SKM-1 treated with dmso at 0.1 percent for 144 hours (cell line): Measurements from ENCODE around the gene OGFOD3.
"Not testable (repeated sequence)": the region's sequence is repeated elsewhere in the genome, so short reads cannot be mapped to it uniquely, and the experiment has no call there.

Source experiments
- DNase-seq: peaks from one replicate; lab custom pipeline; 2025; ENCODE audit not compliant: unreplicated experiment; lab: John Stamatoyannopoulos, UW

Gene OGFOD3

DNA sequence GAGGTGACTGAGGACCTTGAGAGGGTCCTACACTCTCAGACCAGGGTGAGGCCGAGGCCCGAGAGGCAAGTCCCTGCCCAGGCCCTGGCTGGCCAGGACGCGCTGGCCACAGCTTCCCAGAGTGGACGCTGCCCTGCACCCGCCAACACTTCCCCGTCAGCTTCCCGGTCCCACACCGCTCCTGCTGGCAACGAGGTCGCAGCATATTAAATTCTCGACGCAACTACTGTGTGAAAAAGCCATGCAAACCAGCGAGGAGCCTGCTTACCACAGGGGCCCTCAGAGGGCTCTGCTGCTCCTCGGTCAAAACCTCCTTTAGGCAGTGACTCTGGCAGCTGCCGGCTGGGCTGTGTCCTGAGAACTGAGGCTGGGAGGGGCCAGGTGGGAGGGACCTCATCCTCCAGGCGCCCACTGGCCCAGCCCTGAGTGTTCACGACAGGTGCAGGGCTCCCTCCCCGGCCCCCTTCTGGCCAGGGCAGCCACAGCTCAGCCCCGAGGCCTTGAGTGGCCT, 61.5 kb downstream of the OGFOD3 start:
- no peak for DNase-seq

DNA sequence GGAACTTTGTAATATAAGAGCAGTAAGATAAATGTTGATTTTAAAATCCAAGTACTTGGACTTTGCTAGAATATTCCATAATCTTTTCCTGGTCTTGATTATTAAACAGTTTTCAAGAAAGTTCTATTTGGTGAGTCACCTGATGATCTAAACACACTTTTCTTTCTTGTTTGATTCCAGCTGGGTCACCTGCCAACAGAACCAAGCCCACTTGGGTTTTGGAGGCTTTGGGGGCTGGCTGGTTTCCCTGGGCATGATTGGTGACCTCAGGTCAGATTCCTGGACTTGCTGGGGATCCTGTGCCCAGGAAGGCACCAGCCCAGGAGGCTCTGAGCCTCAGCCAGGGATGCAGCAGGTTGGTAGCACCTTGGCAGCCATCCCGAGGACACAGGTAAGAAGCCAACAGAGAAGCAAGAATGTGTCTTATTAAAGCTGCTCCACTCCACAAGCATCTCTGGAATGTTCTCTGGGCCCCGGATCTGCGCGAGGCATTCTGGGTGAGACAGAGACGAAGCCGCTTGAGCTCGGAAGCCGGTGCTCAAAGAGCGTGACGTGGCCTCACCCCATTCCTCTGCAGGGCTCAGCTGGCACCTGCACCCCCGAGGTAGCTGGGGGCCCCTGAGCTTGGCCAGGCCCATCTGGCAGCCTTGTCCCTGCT, 62.5 kb downstream of the OGFOD3 start:
- no peak for DNase-seq

DNA sequence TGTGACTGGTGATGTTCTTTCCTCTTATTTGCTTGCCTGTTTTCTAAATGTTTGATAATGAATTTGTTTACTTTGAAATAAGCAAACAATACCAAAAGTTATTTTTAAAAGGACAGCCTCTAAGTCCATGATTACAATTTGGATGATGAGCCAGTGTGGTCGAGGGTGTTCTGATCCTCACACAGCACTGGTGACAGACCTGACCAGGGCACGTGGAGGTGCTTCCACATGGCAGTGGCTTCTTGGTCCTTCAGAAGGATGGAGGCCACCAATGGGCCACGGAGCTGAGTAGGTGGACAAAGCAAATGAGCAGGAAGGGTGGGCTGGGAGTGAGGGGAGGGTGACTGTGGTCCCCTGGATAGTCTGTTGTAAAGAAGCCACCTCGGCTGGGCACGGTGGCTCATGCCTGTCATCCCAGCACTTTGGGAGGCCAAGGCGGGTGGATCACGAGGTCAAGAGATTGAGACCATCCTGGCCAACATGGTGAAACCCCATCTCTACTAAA, 63.5 kb downstream of the OGFOD3 start:
- no peak for DNase-seq

DNA sequence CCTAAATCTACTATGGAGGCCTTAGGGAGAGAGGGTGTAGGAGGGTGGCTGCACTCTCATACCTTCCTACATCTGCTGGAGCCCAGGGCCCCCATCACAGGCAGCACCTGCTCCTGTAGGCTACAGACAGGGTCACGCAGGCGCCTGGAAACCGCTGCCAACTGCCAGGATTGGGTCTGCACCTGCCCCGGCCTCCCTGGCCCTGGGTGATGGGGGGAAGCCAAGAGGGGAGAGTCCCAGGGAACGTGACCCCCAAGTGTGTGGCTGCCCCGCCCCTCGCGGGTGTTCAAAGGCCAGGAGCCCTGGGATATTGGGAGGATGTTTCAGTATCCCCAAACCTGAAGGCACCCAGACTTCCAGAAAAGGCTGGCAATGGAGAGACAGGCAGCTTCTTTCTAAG, 64.9 kb downstream of the OGFOD3 start:
- DNase-seq = no peak

DNA sequence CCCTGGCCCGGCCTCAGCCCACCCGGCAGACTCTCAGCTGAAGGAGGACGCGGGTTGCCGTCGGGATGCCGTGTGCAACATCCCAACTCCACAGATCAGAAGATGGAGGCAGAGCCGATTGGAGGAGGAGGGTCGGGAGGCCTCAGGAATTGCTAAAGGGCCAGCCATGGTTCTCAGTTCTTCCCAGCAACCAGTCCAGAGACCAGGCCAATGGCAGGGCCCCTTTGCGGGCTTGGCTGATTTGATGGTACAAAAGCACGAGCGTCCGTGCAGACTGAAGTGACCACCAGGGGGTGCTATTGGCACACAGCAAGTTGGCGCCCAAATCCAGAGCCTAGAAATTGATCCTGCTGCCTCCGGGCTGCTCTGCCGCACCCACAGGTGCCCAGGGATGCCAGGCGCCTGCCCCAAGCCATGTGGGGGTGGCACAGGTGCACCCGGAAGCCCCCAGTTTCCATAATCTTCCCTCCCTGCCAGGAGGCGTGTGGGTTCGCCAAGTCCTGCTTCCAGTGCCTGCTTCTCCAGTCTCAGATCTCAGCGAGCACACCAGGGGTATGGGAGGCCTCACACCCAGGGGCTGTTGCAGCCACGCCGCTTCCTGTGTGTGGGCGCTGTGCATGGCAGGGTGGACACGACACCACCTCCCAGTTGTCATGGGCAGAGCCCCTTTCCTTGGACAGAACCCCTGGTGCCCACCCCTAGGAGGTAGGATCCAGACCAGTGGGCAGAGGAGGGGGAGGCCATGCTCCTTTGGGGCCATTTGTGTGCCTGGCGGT, 66.5 kb downstream of the OGFOD3 start:
- DNase-seq = peak; percentile 74

DNA sequence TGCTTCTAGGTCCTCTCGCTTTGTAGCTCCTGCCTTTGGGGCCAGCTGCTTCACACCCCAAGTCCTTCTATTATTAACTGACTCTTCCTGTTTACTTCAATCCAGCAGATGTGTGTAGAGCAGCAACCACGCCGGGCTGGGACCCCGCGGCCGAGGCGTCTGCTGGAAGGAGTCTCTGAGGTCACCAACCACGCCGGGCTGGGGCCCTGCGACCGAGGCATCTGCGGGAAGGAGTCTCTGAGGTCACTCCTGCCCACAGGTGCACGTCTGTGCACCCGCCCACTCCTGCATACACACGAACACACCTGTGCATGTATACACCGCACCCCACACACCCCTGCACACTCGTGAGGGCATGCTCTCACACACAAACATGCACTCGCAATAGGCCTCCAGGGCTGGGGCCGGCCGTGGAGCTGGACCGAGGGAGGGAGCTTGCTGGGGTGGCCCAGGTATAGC, 67.1 kb downstream of the OGFOD3 start:
- DNase-seq = no peak

DNA sequence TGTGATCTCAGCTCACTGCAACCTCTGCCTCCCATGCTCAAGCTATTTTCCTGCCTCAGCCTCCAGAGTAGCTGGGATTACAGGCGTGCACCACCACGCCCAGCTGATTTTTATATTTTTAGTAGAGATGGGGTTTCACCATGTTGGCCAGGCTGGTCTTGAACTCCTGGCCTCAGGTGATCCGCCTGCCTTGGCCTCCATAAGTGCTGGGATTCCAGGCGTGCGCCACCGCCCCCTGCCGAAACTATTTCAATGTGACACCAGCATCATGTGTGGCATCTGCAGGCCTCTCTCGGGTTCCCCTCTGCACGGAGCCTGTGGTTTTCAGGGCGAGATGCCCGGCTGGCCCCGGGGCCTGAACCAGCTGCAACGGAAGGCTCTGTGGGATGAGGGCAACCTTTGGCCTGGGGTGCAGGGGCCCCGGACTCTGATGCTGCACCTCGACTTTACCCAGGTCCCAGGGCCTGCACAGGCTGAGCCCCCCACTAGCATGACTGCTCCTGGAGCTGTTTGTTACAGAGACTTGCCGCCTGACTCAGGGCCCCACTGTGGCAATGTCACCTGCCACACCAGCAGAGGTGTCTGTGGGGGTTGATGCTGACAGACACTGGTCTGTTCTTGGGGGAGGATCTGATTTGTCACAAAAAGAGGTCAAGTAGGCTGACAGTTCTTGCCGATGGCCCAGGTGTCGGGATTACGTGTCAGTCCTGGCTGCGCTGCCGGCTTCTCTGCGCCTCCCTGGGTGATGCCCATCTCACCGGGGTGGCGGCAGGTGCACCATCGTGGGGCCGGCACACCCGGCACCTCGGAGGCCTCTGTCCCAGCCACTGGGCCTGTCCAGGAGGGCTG, 68.0 kb downstream of the OGFOD3 start:
- DNase-seq = no peak

DNA sequence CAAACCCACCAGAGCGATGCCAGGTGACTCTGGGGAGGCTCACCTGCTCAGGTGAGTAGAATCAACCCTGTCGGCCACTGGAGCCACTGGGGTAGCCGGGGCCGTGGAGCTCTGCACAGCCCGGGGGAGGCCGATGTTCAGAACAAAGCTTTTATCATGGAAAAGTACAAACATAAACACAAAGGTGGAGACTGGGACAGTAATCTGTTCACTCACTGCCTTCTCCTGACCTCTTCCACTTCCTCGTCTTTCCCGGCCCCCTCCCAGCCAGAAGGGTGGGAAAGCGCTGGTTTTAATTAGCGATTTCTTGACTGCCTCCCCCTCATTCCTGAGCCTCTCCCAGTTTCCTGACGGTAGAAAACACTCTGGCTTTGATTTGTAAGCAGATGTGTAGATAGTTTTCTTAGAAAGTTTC, 69.1 kb downstream of the OGFOD3 start:
- no peak for DNase-seq

DNA sequence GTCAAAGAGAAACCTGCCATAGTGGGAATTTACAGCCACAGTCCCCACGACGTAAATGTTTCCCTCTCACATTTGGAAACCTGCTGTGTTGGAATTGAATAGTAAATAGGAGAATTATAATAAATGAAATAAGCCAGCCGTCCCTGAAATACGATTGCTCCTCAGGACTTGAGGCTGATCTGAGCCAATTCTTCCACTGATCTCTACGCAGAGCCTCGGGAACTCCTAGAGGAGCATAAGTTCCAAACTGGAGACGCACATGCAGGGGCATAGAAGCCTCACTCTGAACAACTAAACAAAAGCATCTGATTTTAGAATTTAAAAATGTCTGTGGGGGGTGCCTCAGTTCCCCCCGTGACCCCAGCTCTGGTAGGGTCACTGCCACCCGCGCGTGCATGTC, 69.5 kb downstream of the OGFOD3 start:
- no peak for DNase-seq

DNA sequence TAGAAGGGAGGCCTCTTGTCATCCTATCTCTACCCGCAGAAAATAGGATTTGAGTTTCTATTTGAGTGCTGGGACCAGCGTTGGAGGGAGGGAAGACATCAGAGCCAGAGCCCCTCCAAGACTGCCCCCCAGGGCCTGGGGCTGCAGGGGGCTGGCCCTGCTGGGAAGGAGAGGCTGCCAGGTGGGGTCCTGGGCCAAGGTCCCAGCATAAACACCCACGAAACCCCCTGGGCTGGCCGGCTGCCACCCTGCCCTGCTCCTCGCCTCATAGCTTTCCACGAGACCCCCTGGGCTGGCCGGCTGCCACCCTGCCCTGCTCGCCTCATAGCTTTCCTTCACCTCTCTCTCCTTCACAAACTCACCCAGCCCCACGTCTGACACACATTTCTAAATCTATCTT, 70.0 kb downstream of the OGFOD3 start:
- no peak for DNase-seq

DNA sequence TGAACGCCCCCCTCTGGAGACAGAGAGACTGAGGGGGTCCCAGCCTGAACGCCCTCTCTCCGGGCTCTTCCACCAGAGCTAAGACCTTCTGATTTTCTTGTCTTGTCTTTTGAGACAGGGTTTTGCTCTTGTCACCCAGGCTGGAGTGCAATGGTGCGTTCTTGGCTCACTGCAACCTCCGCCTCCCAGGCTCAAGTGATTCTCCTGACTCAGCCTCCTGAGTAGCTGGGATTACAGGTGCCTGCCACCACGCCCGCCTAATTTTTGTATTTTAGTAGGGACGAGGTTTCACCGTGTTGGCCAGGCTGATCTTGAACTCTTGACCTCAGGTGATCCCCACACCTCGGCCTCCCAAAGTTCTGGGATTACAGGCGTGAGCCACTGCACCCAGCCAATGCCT, 70.4 kb downstream of the OGFOD3 start:
- DNase-seq = not testable (repeated sequence)

DNA sequence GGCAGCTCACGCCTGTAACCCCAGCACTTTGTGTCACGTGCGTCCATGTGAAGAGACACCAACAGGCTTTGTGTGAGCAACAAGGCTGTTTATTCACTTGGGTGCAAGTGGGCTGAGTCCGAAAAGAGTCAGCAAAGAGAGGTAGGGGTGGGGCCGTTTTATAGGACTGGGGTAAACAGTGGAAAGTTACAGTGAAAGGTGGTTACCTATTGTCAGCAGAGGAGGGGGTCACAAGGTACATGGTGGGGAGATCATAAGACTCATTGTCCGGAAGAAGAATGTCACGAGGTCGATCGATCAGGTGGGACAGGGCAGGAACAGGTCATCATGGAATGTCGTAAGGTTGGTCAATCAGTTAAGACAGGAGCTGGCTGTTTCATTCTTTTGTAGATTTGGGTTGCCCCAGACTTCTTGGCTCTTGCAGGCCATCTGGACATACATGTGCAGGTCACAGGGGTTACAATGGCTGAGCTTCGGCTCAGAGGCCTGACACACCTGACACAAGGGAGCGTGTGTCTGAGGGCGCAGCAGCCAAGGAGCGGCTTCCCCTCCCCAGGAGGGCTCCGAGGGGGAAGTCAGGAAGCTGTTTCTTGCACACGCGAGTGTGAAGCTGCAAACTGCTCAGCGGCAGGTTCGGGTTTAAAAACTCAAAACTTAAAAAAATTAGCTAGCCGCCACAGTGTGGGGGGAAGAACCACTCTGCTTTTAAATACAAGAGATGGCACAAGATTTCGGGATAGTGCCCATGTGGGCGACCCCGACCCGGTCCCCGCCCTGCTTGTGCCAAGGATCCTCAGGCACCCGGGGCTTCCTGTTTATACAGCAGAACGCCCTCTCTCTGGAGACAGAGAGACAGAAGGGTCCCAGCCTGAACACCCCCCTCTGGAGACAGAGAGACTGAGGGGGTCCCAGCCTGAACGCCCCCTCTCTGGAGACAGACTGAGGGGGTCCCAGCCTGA, 71.8 kb downstream of the OGFOD3 start:
- no peak for DNase-seq

DNA sequence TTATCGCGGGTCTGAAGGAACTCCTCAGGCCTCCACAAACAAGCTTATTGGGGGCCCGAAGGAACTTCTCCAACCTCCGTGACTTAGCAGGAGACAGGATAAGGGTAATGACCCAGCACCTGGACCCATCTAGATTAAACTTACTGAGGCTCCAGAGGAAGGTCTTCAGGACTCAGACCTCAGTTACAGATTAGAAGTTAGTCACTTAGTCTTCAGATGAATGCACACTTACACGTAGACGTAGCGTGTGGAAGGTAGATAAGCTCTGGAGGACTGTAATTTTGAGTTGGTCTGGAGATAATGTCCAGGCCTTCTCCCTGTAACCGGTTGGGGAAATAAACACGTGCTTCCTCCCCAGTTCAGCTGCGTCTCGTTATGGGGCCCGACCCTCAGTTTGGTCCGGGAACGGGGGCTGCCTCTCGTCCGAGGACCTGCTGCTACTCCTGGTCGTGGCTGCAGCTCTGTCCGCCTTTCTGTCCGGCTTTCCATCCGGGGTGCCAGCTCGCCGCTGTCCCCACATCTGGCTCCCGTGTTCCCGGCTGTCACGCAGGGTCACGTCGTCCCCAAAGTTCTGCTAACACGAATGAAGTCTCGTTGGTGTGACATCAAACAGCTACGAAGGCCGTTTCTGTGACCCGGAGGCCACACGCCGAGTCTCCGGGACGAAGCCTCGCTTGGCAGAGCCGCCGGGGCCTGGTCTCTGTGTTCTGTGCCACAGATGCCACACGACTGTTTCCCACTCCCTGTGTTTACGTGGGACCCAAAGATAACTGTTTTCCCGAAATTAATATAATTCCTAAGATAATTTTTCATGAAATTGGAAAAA, 73.0 kb downstream of the OGFOD3 start:
- DNase-seq = no peak

DNA sequence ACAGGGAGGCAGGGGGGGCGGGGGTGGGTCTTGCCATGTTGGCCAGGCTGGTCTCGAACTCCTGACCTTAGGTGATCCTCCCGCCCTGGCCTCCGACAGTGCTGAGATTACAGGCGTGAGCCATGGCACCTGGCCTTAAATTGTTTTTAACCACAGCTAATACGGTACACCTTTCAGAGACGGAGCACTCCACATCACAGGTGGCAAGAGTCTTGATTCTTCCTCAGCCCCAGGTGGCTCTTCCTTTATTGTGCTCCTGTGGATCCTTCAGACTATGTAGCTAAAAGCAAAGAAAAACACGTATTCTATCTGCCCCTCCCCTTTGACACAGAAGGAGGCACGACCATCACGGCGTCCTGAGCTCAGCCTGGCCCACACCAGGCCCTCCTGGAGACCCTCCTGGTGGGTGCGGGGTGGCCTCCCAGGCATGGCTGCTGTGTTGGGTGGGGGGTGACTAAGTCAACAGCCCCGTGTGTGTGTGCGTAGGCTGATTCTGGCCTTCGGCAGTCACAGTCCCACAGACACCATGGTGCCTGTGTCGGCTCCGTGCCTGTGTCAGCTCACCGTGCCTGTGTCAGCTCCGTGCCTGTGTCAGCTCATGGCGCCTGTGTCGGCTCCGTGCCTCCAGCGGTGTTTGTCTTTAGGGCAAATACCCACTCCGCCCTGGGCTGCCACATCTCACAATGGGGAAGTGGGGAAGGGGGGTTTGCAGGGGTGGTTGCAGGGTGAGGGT, 74.0 kb downstream of the OGFOD3 start:
- DNase-seq = no peak

DNA sequence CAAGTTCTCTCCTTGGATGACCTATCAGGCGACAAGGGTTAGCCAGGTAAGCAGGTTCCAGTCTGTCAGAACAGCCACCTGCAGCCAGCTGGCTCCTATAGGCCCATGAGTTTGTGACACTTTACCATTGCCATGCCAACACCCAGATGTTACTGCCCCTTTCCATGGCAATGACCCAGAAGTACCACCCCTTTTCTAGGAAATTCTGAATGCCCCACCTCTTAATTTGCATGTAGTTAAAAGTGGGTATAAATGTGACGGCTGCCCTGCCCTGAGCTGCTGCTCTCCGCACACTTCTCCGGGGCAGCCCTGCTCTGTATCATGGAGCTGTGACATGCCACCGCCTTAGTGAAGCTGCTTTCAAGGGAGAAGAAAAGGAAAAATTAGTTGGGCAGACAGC, 74.8 kb downstream of the OGFOD3 start:
- DNase-seq = no peak

DNA sequence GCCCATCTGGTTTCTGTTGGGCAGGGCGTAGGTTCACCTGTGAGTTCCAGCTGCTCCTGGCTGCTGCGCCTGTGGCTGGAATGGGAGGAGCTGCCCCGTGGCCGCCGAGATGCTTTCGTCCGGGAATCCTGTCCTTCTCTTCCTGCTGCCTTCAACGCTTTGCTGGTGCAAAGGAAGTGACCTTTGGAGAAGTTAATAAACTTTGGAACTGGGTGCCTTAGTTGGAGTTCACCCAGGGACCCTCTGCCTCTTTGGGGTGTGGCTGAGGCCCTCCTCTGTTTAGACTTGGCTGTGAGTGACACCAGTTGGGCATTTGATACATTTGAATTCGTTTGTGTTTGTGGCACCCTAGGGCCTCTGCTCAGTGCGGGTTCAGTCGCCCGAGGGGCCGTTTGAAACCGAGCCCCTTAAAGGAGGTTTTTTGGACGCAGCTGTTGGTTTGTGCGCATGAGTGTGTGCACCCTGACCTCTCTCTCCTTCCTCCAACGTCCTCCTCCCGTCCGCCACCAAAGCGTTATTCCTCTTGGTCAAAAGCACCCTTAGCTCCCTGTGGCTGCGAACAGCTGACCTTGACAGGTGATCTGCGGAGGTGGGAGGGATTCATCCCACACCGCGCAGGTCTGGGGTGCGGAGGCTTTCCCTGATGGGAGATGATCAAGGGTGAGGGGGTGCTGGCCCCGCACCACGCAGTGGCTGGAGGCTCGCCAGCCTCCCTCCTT, 75.9 kb downstream of the OGFOD3 start:
- DNase-seq = no peak

DNA sequence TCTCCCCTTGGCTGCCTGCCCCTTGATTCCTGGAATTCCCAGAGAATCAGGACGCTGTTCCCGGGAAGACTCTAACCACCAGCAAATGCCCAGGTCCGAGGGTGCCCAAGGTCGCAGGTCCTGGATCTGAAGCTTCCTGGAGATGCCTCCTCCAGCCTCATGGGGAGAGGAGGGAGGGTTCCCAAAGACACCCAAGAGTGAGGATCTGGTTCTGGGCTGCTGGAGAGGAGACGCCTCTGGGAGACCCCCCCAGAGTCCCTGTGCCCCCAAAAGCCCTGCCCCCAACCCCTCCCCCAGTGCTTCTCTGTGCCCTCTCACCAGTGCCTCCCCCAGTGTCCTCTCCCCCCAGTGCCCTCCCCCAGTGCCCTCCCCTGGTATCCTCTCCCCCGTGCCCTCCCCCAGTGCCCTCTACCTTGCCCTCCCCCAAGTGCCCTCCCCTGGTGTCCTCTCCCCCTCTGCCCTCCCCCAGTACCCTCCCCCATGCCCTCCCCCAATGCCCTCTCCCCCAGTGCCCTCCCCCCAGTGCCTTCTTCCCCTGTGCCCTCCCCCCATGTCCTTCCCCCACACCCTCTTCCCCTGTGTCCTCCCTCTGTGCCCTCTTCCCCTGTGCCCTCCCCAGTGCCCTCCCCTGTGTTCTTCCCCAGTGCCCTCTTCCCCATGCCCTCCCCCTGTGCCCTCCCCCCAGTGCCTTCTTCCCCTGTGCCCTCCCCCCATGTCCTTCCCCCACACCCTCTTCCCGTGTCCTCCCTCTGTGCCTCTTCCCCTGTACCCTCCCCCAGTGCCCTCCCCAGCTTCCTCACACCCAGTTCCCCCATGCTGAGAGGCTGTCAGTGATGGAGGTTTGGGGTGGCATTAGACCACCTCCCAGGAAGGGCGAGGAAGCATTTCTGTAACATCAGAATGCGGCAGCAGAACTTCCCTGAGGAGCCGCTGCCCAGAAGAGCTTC, 78.5 kb downstream of the OGFOD3 start:
- DNase-seq = no peak
